Endodermal cell (in vitro differentiated cells): ENCODE measurements around the gene TRIM23. TPM values are rescaled to one million over a fixed set of nuclear protein-coding genes. Genes with fewer than 3 reads are reported as not detected.

Experiments used
- DNase-seq: peaks from one replicate; pipeline ENCODE4 v3.0.0-alpha.2; 2017
- H3K27ac ChIP-seq: 2 replicates; pipeline ENCODE4 v1.5.1; 2013; ENCODE audit warnings: mild to moderate bottlenecking, low read depth, low read length, moderate library complexity
- H3K27me3 ChIP-seq: 2 replicates; pipeline ENCODE4 v1.6.1; 2013; ENCODE audit warnings: mild to moderate bottlenecking, low read length, moderate library complexity; ENCODE audit not compliant: insufficient read depth, control insufficient read depth, poor library complexity, severe bottlenecking
- H3K36me3 ChIP-seq: 2 replicates; pipeline ENCODE4 v1.7.0; 2013; ENCODE audit warnings: mild to moderate bottlenecking, low read length, moderate library complexity; ENCODE audit not compliant: control insufficient read depth, insufficient read depth
- H3K4me1 ChIP-seq: one replicate; pipeline ENCODE4 v1.7.0; 2013; ENCODE audit warnings: low read length; ENCODE audit not compliant: control insufficient read depth, insufficient read depth
- H3K4me3 ChIP-seq: 2 replicates; pipeline ENCODE4 v1.5.1; 2013; ENCODE audit warnings: mild to moderate bottlenecking, low read length, moderate library complexity
- H3K9ac ChIP-seq: 2 replicates; pipeline ENCODE4 v1.6.1; 2013; ENCODE audit warnings: mild to moderate bottlenecking, low read length, moderate library complexity; ENCODE audit not compliant: poor library complexity, severe bottlenecking; ENCODE audit errors: extremely low read depth
- H3K9me3 ChIP-seq: 2 replicates; pipeline ENCODE4 v1.6.1; 2013; ENCODE audit warnings: mild to moderate bottlenecking, low read length, moderate library complexity; ENCODE audit not compliant: control insufficient read depth
- H3K27ac Mint-ChIP-seq: 2 replicates; pipeline ENCODE4 v1.8.0; 2020; ENCODE audit warnings: mixed read lengths
- H3K27me3 Mint-ChIP-seq: 2 replicates; pipeline ENCODE4 v1.8.0; 2021; ENCODE audit warnings: mild to moderate bottlenecking, mixed read lengths; ENCODE audit not compliant: insufficient read depth
- H3K36me3 Mint-ChIP-seq: 2 replicates; pipeline ENCODE4 v1.8.0; 2020; ENCODE audit warnings: low read depth, mixed read lengths
- H3K4me1 Mint-ChIP-seq: 2 replicates; pipeline ENCODE4 v1.8.0; 2020; ENCODE audit warnings: mixed read lengths
- H3K4me3 Mint-ChIP-seq: 2 replicates; pipeline ENCODE4 v1.8.0; 2020; ENCODE audit warnings: mild to moderate bottlenecking, moderate library complexity, mixed read lengths
- H3K9me3 Mint-ChIP-seq: 2 replicates; pipeline ENCODE4 v1.8.0; 2020; ENCODE audit warnings: mild to moderate bottlenecking, mixed read lengths
- WGBS, 2 experiments: methylation state at CpG; one replicate each; pipeline versions ENCODE4 v1.1.5 to v1.1.7; 2013; ENCODE audit warnings: missing lambda C conversion rate in 2 of 2, mixed read lengths in 1 of 2; ENCODE audit not compliant: insufficient coverage in 1 of 2, insufficient read length in 1 of 2; 5-methylcytosine and 5-hydroxymethylcytosine counted together
- total RNA-seq, 2 donors: library from RNA; stranded (reverse); fragmentation: NEBNext Ultra II Directional in 1 of 2; extraction: Animal tissue kit (Norgen Biotek cat#: 25700) in 1 of 2; gene quantifications; 2 replicates in 1 of 2; 3 replicates in 1 of 2; pipeline ENCODE4 v1.2.1, GENCODE V29; 2021
- TF ChIP-seq, protein P1 (sequence below): fragments of 200-600 bp; sonication (generic); conservative IDR thresholded peaks from 2 replicates; pipeline ENCODE4 v1.5.0; 2021; ENCODE audit warnings: antibody characterized with exemption, mild to moderate bottlenecking

Gene TRIM23
- total RNA-seq, 2 donors from 2014 or later = 13.5 to 17.5 TPM

DNA sequence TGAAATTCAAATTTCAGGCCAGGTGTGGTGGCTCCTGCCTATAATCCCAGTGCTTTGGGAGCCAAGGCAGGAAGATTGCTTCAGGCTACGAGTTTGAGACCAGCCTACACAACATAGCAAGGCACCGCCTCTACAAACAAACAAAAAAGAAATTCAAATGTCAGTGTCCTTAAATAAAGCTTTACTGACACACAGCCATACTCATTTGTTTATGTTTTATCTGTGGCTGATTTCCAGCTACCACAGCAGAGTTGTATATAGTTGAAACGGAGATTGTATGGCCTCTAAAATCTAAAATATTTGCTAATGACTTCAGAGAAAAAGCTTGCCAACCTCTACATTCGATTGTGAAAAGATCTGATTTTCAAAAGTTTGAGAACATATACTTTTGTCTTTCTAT, 16.1 kb upstream of the TRIM23 start:
- Mint-ChIP-seq H3K36me3 (peaks cover 46% of the 10 kb centered on the region), H3K4me1 (no peaks in the 10 kb centered on the region), H3K27ac (no peak overlapping the region), H3K4me3 (no peak overlapping the region), H3K9me3 (peaks cover 4% of the 10 kb centered on the region), H3K27me3 (no peaks in the 10 kb centered on the region)
- Histone ChIP-seq H3K4me3 (no peak overlapping the region), H3K27ac (no peak overlapping the region), H3K9me3 (no peaks in the 10 kb centered on the region), H3K27me3 (no peaks in the 10 kb centered on the region), H3K4me1 (no peaks in the 10 kb centered on the region), H3K9ac (no peak overlapping the region), H3K36me3 (peaks cover 41% of the 10 kb centered on the region)
- TF ChIP-seq, protein P1, sequence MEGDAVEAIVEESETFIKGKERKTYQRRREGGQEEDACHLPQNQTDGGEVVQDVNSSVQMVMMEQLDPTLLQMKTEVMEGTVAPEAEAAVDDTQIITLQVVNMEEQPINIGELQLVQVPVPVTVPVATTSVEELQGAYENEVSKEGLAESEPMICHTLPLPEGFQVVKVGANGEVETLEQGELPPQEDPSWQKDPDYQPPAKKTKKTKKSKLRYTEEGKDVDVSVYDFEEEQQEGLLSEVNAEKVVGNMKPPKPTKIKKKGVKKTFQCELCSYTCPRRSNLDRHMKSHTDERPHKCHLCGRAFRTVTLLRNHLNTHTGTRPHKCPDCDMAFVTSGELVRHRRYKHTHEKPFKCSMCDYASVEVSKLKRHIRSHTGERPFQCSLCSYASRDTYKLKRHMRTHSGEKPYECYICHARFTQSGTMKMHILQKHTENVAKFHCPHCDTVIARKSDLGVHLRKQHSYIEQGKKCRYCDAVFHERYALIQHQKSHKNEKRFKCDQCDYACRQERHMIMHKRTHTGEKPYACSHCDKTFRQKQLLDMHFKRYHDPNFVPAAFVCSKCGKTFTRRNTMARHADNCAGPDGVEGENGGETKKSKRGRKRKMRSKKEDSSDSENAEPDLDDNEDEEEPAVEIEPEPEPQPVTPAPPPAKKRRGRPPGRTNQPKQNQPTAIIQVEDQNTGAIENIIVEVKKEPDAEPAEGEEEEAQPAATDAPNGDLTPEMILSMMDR = no peak
- 95 to 100% methylated on average over 2 to 4 of the region's 4 CpGs for WGBS, 2 experiments
- DNase-seq = no peak

DNA sequence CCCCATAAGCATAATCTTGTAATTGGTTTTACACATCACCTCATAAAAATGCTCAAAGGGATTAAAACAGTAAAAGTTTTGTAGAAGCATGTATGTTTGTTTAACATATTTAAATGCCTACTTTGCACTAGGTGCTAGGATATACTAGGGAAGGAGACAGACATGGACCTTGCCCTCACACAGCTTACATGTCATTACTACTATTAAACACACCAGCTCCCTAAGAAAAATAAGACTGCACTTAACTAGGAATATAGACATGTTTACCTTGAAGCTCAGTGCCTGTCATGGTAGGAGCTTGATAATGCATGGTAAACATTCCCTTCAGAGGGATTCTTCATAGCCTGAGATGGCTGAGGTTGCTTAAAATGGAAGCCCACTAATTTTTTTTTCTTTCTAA, 6.8 kb upstream of the TRIM23 start:
- Mint-ChIP-seq H3K4me1 (peaks cover 11% of the 10 kb centered on the region), H3K4me3 (no peak overlapping the region), H3K27me3 (no peaks in the 10 kb centered on the region), H3K36me3 (peaks cover 13% of the 10 kb centered on the region), H3K27ac (no peak overlapping the region), H3K9me3 (no peaks in the 10 kb centered on the region)
- DNase-seq = no peak
- Histone ChIP-seq H3K36me3 (peaks cover 14% of the 10 kb centered on the region), H3K4me1 (peaks cover 4% of the 10 kb centered on the region), H3K9me3 (no peaks in the 10 kb centered on the region), H3K27me3 (no peaks in the 10 kb centered on the region), H3K4me3 (no peak overlapping the region), H3K27ac (no peak overlapping the region), H3K9ac (no peak overlapping the region)
- TF ChIP-seq, protein P1 = no peak

DNA sequence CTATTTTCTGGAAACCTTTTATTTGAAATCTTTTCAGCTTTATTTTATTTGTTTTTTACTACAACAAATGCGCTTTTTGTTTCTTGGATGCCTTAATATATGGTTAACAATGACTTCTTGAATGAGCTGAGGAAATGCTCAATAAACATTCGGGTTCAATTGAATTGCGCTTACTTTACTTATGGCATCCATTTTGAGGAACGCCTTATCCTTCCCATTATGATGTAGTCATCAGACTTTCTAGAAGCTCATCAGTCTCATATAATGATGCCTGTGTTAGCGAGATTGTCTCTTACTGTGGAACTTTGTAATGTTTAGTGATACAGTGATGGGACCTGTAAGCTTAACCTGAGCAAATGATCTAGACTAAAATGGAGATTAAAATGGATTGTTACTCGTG, 1.6 kb upstream of the TRIM23 start:
- TF ChIP-seq, protein P1 = no peak
- H3K9ac ChIP-seq = peak overlapping the region; percentile 87
- peaks cover 11% of the 10 kb centered on the region for H3K36me3 Mint-ChIP-seq
- peak overlapping the region; percentile 96 for H3K4me3 ChIP-seq
- DNase-seq = no peak
- 86 to 94% methylated on average over 4 to 6 of the region's 6 CpGs for WGBS, 2 experiments
- H3K4me1 ChIP-seq = peaks cover 10% of the 10 kb centered on the region
- no peaks in the 10 kb centered on the region for H3K9me3 ChIP-seq
- H3K27me3 ChIP-seq = no peaks in the 10 kb centered on the region
- peaks cover 7% of the 10 kb centered on the region for H3K36me3 ChIP-seq
- H3K4me3 Mint-ChIP-seq = peak overlapping the region; percentile 90
- no peaks in the 10 kb centered on the region for H3K27me3 Mint-ChIP-seq
- H3K27ac ChIP-seq = no peak overlapping the region
- H3K9me3 Mint-ChIP-seq = no peaks in the 10 kb centered on the region
- peak overlapping the region; percentile 82 for H3K27ac Mint-ChIP-seq
- peaks cover 17% of the 10 kb centered on the region for H3K4me1 Mint-ChIP-seq
